ENCODE data around the gene SLC26A1. TPM values are rescaled to one million over a fixed set of nuclear protein-coding genes. Genes with fewer than 3 reads are reported as not detected.
A peak's percentile ranks its signal among the peaks of the same experiment; 100 is the strongest.

SLC26A1 gene
- total RNA-seq, 1 experiment from 2014 or later, result 6.2 TPM

GRCh38 chr4:1013225-1014073 lies 20.2 kb upstream of the SLC26A1 start:
- no peak for DNase-seq (ENCODE audit: low spot score)

- DNase-seq (ENCODE audit: low spot score), result peak; percentile 74
Measured at GRCh38 chr4:1012034-1012739, 19.0 kb upstream of the SLC26A1 start.

GRCh38 chr4:1011666-1012033 lies 18.4 kb upstream of the SLC26A1 start:
- no peak for DNase-seq (ENCODE audit: low spot score)

- DNase-seq (ENCODE audit: low spot score), result peak; percentile 84
Measured at GRCh38 chr4:1011022-1011665, 17.9 kb upstream of the SLC26A1 start, which contains the start of gene FGFRL1. TSS of gene FGFRL1 (plus strand) at chr4:1011626. CDS start at chr4:1012486, 860 bp downstream.

- peak; percentile 82 for DNase-seq (ENCODE audit: low spot score)
Measured at GRCh38 chr4:1010395-1011021, 17.3 kb upstream of the SLC26A1 start.

GRCh38 chr4:1009542-1010394 lies 16.6 kb upstream of the SLC26A1 start:
- DNase-seq (ENCODE audit: low spot score), result peak; percentile 44

GRCh38 chr4:1008840-1009541 lies 15.8 kb upstream of the SLC26A1 start:
- DNase-seq (ENCODE audit: low spot score), result peak; percentile 17

GRCh38 chr4:1006856-1007255 lies 13.7 kb upstream of the SLC26A1 start:
- no peak for DNase-seq (ENCODE audit: low spot score)

GRCh38 chr4:1004557-1005485 lies 11.6 kb upstream of the SLC26A1 start:
- no peak for DNase-seq (ENCODE audit: low spot score)

GRCh38 chr4:1004071-1004418 lies 10.8 kb upstream of the SLC26A1 start:
- DNase-seq (ENCODE audit: low spot score), result no peak

GRCh38 chr4:1003271-1004070 lies 10.3 kb upstream of the SLC26A1 start:
- DNase-seq (ENCODE audit: low spot score), result no peak

GRCh38 chr4:1002631-1003251 lies 9.5 kb upstream of the SLC26A1 start:
- no peak for DNase-seq (ENCODE audit: low spot score)

GRCh38 chr4:1002131-1002630 lies 9.0 kb upstream of the SLC26A1 start:
- no peak for DNase-seq (ENCODE audit: low spot score)

- no peak for DNase-seq (ENCODE audit: low spot score)
Measured at GRCh38 chr4:1001561-1002130, 8.4 kb upstream of the SLC26A1 start.

- no peak for DNase-seq (ENCODE audit: low spot score)
Measured at GRCh38 chr4:1000686-1001260, 7.6 kb upstream of the SLC26A1 start.

- no peak for DNase-seq (ENCODE audit: low spot score)
Measured at GRCh38 chr4:999882-1000425, 6.8 kb upstream of the SLC26A1 start.

All from HT-29 (cell line).